GM12878 (cell line): ENCODE results near the gene MRPL23. TPM values are rescaled to one million over a fixed set of nuclear protein-coding genes. Genes with fewer than 3 reads are reported as not detected.

Experiments used
- ATAC-seq: fragments of 200-7000 bp; cut with Tn5 transposase; 3 replicates; pipeline ENCODE4 v1.9.1; 2020; ENCODE audit warnings: mild to moderate bottlenecking, moderate library complexity
- BruUV-seq: library from RNA; stranded (reverse); fragments of 400-500 nt; replicated peaks from 2 replicates; lab custom pipeline; 2021; lab: Mats Ljungman, UMichigan
- CTCF ChIA-PET: fragments of 300-600 bp; sonication (Branson Sonifier 250); formaldehyde crosslinking; extraction: SDS; loops from one replicate; lab custom pipeline; 2021; ENCODE audit warnings: inconsistent platforms; lab: Yijun Ruan, JAX
- POLR2A ChIA-PET: fragments of 350-600 bp; formaldehyde crosslinking; extraction: SDS; loops from one replicate; lab custom pipeline; 2021; ENCODE audit warnings: inconsistent platforms; lab: Charles Lee
- RAD21 ChIA-PET: fragments of 300-600 bp; sonication (Branson Sonifier 250); formaldehyde crosslinking; loops from one replicate; lab custom pipeline; 2023; ENCODE audit warnings: antibody characterized with exemption; ENCODE audit not compliant: unreplicated experiment; lab: Charles Lee
- SMC1A ChIA-PET: fragments of 300-600 bp; sonication (Branson Sonifier 250); formaldehyde crosslinking; loops from one replicate; lab custom pipeline; 2023; ENCODE audit not compliant: unreplicated experiment, uncharacterized antibody; lab: Charles Lee
- DNase-seq: peaks from one replicate; pipeline ENCODE4 v3.0.0-alpha.2; 2011; ENCODE audit warnings: low read depth, low spot score
- FAIRE-seq: peaks from 3 replicates; lab custom pipeline; 2011; peaks lifted over from hg19 to GRCh38; lab: Jason Lieb, UNC
- H2AFZ ChIP-seq: 2 replicates; pipeline ENCODE4 v1.6.0; 2011; ENCODE audit warnings: low read depth, low read length, control low read depth; ENCODE audit not compliant: control insufficient read depth
- H3K27ac ChIP-seq: 2 replicates; pipeline ENCODE4 v1.5.1; 2011; ENCODE audit warnings: control low read depth; ENCODE audit not compliant: control insufficient read depth, insufficient read depth
- H3K27me3 ChIP-seq, 2 experiments: replicated peaks in 1 of 2; 2 replicates each; pipeline versions ENCODE4 v1.6.0 to v1.6.1; 2011; ENCODE audit warnings: low read length in 1 of 2; ENCODE audit not compliant: control insufficient read depth in 2 of 2, insufficient read depth in 2 of 2
- H3K36me3 ChIP-seq, 2 experiments: 2 replicates each; pipeline ENCODE4 v1.5.1; 2011; ENCODE audit warnings: low read length in 1 of 2; ENCODE audit not compliant: control insufficient read depth in 2 of 2, insufficient read depth in 2 of 2
- H3K4me1 ChIP-seq: 2 replicates; pipeline ENCODE4 v1.6.1; 2011; ENCODE audit warnings: mild to moderate bottlenecking, low read length, moderate library complexity, mixed read lengths; ENCODE audit not compliant: control insufficient read depth, insufficient read depth
- H3K4me2 ChIP-seq: 2 replicates; pipeline ENCODE4 v1.6.0; 2011; ENCODE audit warnings: control low read depth; ENCODE audit not compliant: control insufficient read depth, insufficient read depth
- H3K4me3 ChIP-seq: fragments of 200-600 bp; sonication (generic); 2 replicates; pipeline ENCODE4 v1.5.1; 2016
- H3K79me2 ChIP-seq: 2 replicates; pipeline ENCODE4 v1.6.0; 2011; ENCODE audit warnings: low read length; ENCODE audit not compliant: control insufficient read depth, insufficient read depth
- H3K9ac ChIP-seq: 2 replicates; pipeline ENCODE4 v1.8.0; 2011; ENCODE audit warnings: low read length, control low read depth, mixed read lengths; ENCODE audit not compliant: control insufficient read depth, insufficient read depth
- H3K9me3 ChIP-seq: replicated peaks from 3 replicates; pipeline ENCODE4 v1.5.1; 2011; ENCODE audit warnings: mild to moderate bottlenecking, low read length; ENCODE audit not compliant: control insufficient read depth, insufficient read depth
- H4K20me1 ChIP-seq: 2 replicates; pipeline ENCODE4 v1.6.0; 2011; ENCODE audit not compliant: control insufficient read depth, insufficient read depth
- BACH1 ChIP-seq: fragments of 450-650 bp; IDR thresholded peaks from 2 replicates; pipeline ENCODE4 v1.6.1; 2017; ENCODE audit warnings: mild to moderate bottlenecking, borderline replicate concordance
- BMI1 ChIP-seq: fragments of 450-650 bp; IDR thresholded peaks from 2 replicates; pipeline ENCODE4 v1.6.1; 2016; ENCODE audit warnings: mild to moderate bottlenecking, moderate library complexity, borderline replicate concordance
- CREM ChIP-seq: IDR thresholded peaks from 2 replicates; pipeline ENCODE4 v1.6.1; 2014; ENCODE audit warnings: antibody characterized with exemption, low read depth
- EP300 ChIP-seq, 2 experiments: fragments of 150-350 bp in 1 of 2; IDR thresholded peaks; 2 replicates each; pipeline ENCODE4 v1.6.1; 2011 to 2012; ENCODE audit warnings: low read depth in 2 of 2, low read length in 2 of 2, borderline replicate concordance in 1 of 2, improper control_type of control experiment in 1 of 2, inconsistent platforms in 1 of 2; ENCODE audit not compliant: control insufficient read depth in 1 of 2
- KDM1A ChIP-seq: fragments of 200-600 bp; sonication (generic); IDR thresholded peaks from 2 replicates; pipeline ENCODE4 v1.6.1; 2016; ENCODE audit warnings: borderline replicate concordance
- KLF5 ChIP-seq: fragments of 450-650 bp; IDR thresholded peaks from 2 replicates; pipeline ENCODE4 v1.6.1; 2014; ENCODE audit warnings: mild to moderate bottlenecking; ENCODE audit not compliant: partially characterized antibody
- MLLT1 ChIP-seq: fragments of 450-650 bp; IDR thresholded peaks from 2 replicates; pipeline ENCODE4 v1.6.1; 2016; ENCODE audit warnings: mild to moderate bottlenecking
- MTA2 ChIP-seq: fragments of 450-650 bp; IDR thresholded peaks from 2 replicates; pipeline ENCODE4 v1.6.1; 2016; ENCODE audit warnings: low read depth, mild to moderate bottlenecking, moderate library complexity
- NBN ChIP-seq: fragments of 450-650 bp; IDR thresholded peaks from 2 replicates; pipeline ENCODE4 v1.6.1; 2016
- NFYA ChIP-seq: IDR thresholded peaks from 2 replicates; pipeline ENCODE4 v1.6.1; 2011; ENCODE audit warnings: low read depth, mild to moderate bottlenecking, low read length, improper control_type of control experiment, borderline replicate concordance
- NR2C2 ChIP-seq: IDR thresholded peaks from 2 replicates; pipeline ENCODE4 v1.6.1; 2011; ENCODE audit warnings: borderline replicate concordance, low read depth; ENCODE audit not compliant: control insufficient read depth, insufficient read length
- PKNOX1 ChIP-seq: fragments of 450-650 bp; IDR thresholded peaks from 2 replicates; pipeline ENCODE4 v1.6.1; 2016; ENCODE audit warnings: mild to moderate bottlenecking
- RBBP5 ChIP-seq: fragments of 200-600 bp; sonication (generic); conservative IDR thresholded peaks from 2 replicates; pipeline ENCODE4 v1.6.1; 2016
- SIN3A ChIP-seq: IDR thresholded peaks from 2 replicates; pipeline ENCODE4 v1.6.1; 2012; ENCODE audit warnings: low read depth, low read length, improper control_type of control experiment
- SP1 ChIP-seq: IDR thresholded peaks from one replicate; pipeline ENCODE4 v1.6.1; 2011; ENCODE audit warnings: low read depth, low read length
- YBX1 ChIP-seq: fragments of 450-650 bp; IDR thresholded peaks from 2 replicates; pipeline ENCODE4 v1.6.1; 2016; ENCODE audit warnings: antibody characterized with exemption
- ZNF274 ChIP-seq: IDR thresholded peaks from one replicate; pipeline ENCODE4 v1.8.0; 2011; ENCODE audit not compliant: insufficient read length, insufficient read depth
- WGBS: methylation state at CpG from one replicate; pipeline ENCODE4 v1.1.6; 2016; ENCODE audit warnings: low lambda C conversion rate; ENCODE audit not compliant: insufficient replicate concordance, insufficient coverage; ENCODE audit errors: missing lambda C conversion rate; 5-methylcytosine and 5-hydroxymethylcytosine counted together
- in situ Hi-C: fragments of 300-500 bp; cut with MboI; formaldehyde crosslinking; loops from 9 replicates; pipeline ENCODE4 v1.14.3; 2018; ENCODE audit warnings: mixed read lengths
- intact Hi-C: fragments of 100-400 bp; cut with micrococcal nuclease; formaldehyde crosslinking; loops from one replicate; pipeline ENCODE4 v1.14.2; 2022; ENCODE audit not compliant: unreplicated experiment
- polyA plus RNA-seq, 11 experiments: library from polyadenylated mRNA; depleted of rRNA in 4 of 11; unstranded in 6 of 11; stranded (reverse) in 5 of 11; fragments of >200 nt; fragmentation: Nextera tagmentation in 4 of 11; fragmentation: Illumina TruSeq in 1 of 11; extraction: Ambion mirVana in 4 of 11; extraction: Trizol in 1 of 11; gene quantifications; 1 replicate in 1 of 11; 2 replicates in 10 of 11; pipeline versions ENCODE4 v1.2.1 to v1.2.3, GENCODE V29; 2011 to 2016; ENCODE audit warnings: inconsistent platforms in 2 of 11, missing spikeins in 2 of 11, low read depth in 1 of 11
- total RNA-seq, 4 experiments: library from RNA; depleted of rRNA in 3 of 4; stranded (reverse); fragments of >200 nt in 3 of 4; fragmentation: Illumina TruSeq in 1 of 4; extraction: Trizol in 1 of 4; gene quantifications; 2 replicates each; pipeline versions ENCODE4 v1.2.1 to v1.2.3, GENCODE V29; 2013 to 2021
- TF ChIP-seq, protein P1 (sequence below): fragments of 450-650 bp; IDR thresholded peaks from 2 replicates; pipeline ENCODE4 v1.6.1; 2017; ENCODE audit warnings: borderline replicate concordance
- TF ChIP-seq, protein P2 (sequence below): fragments of 450-650 bp; formaldehyde crosslinking; IDR thresholded peaks from 2 replicates; pipeline ENCODE4 v1.4.0; 2022; ENCODE audit warnings: mild to moderate bottlenecking, moderate library complexity

The MRPL23 gene
- total and polyA plus RNA-seq, 10 of the 15 experiments (the other 5 are each of a cell fraction or from before 2014, with no cell fraction given) = 1.6 to 207 (median 126) TPM

GRCh38 chr11:1936072-1936780, 10.9 kb upstream of the MRPL23 start:
- no peaks in the 10 kb centered on the region for H3K27me3 ChIP-seq
- CTCF ChIA-PET = no interaction called here
- no peaks in the 10 kb centered on the region for H4K20me1 ChIP-seq
- no peaks in the 10 kb centered on the region for H3K79me2 ChIP-seq
- no peaks in the 10 kb centered on the region for H3K9me3 ChIP-seq
- DNase-seq (no peak), ATAC-seq (no peak), FAIRE-seq (no peak)
- H2AFZ ChIP-seq = no peak overlapping the region
- no TSS peak for BruUV-seq
- no peak overlapping the region for H3K4me2 ChIP-seq
- in situ Hi-C loops (no loop called here), intact Hi-C loops (no loop called here)
- no peak overlapping the region for H3K27ac ChIP-seq
- SMC1A ChIA-PET = no interaction called here
- no peaks in the 10 kb centered on the region for H3K4me1 ChIP-seq
- H3K36me3 ChIP-seq = no peaks in the 10 kb centered on the region
- POLR2A ChIA-PET = no interaction called here
- RAD21 ChIA-PET = interaction anchor here (0.8 kb wide), 1 partner anchor 83 kb away, joined by 3 read pairs; the partner anchor contains the start of gene LSP1
- 54% methylated on average over 34 of the region's 34 CpGs for WGBS
- no peak overlapping the region for H3K9ac ChIP-seq
- H3K4me3 ChIP-seq = no peak overlapping the region
- TF ChIP-seq KDM1A (no peak), RBBP5 (no peak), PKNOX1 (no peak), NFYA (no peak), MTA2 (no peak), YBX1 (no peak), CREM (no peak), KLF5 (no peak), BACH1 (no peak), ZNF274 (no peak), NBN (no peak), BMI1 (no peak), NR2C2 (no peak), SIN3A (no peak), EP300 (IDR thresholded peaks at IDR 0.05; ENCODE audit: borderline replicate concordance in 1 of 2, control insufficient read depth in 1 of 2, low read depth in 2 of 2, low read length in 2 of 2) (no peak), SP1 (no peak), MLLT1 (no peak)
- TF ChIP-seq, protein P1, sequence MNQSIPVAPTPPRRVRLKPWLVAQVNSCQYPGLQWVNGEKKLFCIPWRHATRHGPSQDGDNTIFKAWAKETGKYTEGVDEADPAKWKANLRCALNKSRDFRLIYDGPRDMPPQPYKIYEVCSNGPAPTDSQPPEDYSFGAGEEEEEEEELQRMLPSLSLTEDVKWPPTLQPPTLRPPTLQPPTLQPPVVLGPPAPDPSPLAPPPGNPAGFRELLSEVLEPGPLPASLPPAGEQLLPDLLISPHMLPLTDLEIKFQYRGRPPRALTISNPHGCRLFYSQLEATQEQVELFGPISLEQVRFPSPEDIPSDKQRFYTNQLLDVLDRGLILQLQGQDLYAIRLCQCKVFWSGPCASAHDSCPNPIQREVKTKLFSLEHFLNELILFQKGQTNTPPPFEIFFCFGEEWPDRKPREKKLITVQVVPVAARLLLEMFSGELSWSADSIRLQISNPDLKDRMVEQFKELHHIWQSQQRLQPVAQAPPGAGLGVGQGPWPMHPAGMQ = no peak
- TF ChIP-seq, protein P2, sequence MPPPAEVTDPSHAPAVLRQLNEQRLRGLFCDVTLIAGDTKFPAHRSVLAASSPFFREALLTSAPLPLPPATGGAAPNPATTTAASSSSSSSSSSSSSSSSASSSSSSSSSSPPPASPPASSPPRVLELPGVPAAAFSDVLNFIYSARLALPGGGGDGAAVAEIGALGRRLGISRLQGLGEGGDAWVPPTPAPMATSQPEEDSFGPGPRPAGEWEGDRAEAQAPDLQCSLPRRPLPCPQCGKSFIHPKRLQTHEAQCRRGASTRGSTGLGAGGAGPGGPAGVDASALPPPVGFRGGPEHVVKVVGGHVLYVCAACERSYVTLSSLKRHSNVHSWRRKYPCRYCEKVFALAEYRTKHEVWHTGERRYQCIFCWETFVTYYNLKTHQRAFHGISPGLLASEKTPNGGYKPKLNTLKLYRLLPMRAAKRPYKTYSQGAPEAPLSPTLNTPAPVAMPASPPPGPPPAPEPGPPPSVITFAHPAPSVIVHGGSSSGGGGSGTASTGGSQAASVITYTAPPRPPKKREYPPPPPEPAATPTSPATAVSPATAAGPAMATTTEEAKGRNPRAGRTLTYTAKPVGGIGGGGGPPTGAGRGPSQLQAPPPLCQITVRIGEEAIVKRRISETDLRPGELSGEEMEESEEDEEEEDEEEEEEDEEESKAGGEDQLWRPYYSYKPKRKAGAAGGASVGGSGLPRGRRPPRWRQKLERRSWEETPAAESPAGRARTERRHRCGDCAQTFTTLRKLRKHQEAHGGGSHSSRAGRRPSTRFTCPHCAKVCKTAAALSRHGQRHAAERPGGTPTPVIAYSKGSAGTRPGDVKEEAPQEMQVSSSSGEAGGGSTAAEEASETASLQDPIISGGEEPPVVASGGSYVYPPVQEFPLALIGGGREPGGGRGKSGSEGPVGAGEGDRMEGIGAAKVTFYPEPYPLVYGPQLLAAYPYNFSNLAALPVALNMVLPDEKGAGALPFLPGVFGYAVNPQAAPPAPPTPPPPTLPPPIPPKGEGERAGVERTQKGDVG (CRISPR knock-in tag) = no peak
